Prostate gland (tissue), 1 donor: Measurements from ENCODE around the gene ST8SIA3.
"Not testable (repeated sequence)": the region's sequence is repeated elsewhere in the genome, so short reads cannot be mapped to it uniquely, and the experiment has no call there.

Experiments used
- POLR2A ChIP-seq: fragments of 450-650 bp; IDR thresholded peaks from one replicate; pipeline ENCODE4 v1.6.1; 2016; ENCODE audit warnings: antibody characterized with exemption, mild to moderate bottlenecking
- POLR2AphosphoS5 ChIP-seq: sonication (generic); formaldehyde crosslinking; IDR thresholded peaks from one replicate; pipeline ENCODE4 v1.6.1; 2017; ENCODE audit warnings: antibody characterized with exemption

DNA sequence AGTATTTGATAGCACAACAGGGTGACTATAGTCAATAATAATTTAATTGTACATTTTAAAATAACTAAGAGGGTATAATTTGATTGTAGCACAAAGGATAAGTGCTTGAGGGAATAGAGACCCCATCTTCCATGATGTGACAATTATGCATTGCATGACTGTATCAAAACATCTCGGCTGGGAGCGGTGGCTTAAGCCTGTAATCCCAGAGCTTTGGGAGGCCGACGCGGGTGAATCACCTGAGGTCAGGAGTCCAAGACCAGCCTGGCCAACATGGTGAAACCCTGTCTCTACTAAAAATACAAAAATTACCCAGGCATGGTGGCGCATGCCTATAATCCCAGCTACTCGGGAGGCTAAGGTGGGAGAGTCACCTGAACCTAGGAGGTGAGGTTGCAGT is 44.5 kb downstream of the ST8SIA3 start:
- not testable (repeated sequence) for TF ChIP-seq POLR2AphosphoS5, POLR2A
